ENCODE results near the gene GPATCH2L.

GPATCH2L gene

GRCh38 chr14:76252471-76252870, 100.7 kb downstream of the GPATCH2L start:
- in situ Hi-C loops (cut with MboI; ENCODE audit: low sequenced_read_pairs) = no loop called here

DNA sequence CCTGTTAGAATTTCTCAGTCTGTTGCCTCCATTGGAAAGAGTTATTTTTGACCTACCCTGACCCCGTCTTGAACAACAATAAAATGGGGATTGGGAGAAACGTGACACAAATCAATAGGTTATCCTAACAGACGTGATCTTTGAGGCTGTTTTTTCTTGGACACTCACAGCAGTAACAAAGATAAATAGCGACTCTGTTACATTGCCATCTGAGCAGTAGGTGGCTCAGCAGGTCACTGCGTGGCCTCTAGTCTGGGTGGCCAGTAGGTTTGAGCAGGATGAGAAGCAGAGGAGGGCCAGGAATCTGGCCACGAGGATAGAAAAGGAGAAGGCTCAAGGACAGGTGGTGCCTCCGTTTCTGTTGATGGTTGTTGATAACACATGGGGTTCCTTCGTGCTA, 101.4 kb downstream of the GPATCH2L start:
- in situ Hi-C loops (cut with MboI; ENCODE audit: low sequenced_read_pairs) = no loop called here

DNA sequence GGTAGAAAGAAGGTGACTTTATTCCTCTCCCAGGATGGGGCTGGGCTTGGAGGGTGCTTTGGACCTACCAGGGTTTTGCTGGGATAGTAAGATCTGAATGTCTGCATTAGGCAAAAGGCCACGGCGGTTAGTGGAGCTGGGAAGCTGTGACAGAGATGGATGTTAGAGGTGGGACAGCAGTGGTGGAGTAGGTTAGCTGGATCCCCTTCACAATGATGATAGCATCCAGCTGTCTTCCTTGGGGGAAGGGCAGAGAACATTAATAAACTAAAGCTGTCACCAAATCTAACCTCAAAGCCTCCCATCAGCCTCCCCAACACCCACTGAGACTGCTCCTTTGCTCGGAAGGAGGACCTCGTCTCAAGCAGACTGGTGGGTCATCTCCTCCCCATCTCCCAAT, 104.8 kb downstream of the GPATCH2L start:
- in situ Hi-C loops (cut with MboI; ENCODE audit: low sequenced_read_pairs) = no loop called here

DNA sequence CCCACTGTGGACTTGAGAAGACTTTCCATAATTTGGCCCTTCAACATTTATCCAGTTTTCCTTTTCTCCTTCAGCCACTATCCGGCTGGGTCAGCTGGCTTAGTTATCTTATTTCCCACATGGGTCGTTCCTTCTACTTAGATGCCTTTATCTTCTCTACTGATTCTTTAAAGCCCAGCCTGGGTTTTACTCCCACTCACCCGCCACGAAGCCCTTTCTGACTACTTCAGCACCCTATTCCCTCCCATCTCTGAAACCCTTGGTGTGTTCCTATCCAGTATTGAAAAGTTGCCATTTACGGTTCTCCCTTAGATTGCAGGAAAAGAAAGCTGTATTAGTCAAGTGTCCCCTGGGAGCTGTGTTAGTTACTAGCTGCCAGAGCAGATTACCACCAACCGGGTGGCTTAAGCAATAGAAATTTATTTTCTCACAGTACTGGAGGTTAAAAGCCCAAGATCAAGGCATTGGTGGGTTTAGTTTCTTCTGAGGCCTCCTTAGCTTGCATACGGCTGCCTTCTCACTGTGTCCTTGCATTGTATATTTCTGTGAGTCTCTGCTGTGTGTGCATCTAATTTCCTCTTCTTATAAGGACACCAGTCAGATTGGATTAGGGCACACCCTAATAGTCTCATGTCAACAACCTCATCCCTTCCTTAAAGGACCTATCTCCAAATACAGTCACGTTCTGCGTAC, 105.5 kb downstream of the GPATCH2L start:
- in situ Hi-C loops (cut with MboI; ENCODE audit: low sequenced_read_pairs) = no loop called here

GRCh38 chr14:76257842-76258397, 106.2 kb downstream of the GPATCH2L start:
- in situ Hi-C loops (cut with MboI; ENCODE audit: low sequenced_read_pairs) = no loop called here

GRCh38 chr14:76259029-76259735, 107.5 kb downstream of the GPATCH2L start:
- in situ Hi-C loops (cut with MboI; ENCODE audit: low sequenced_read_pairs) = no loop called here

GRCh38 chr14:76260749-76261148, 109.0 kb downstream of the GPATCH2L start:
- in situ Hi-C loops (cut with MboI; ENCODE audit: low sequenced_read_pairs) = no loop called here

DNA sequence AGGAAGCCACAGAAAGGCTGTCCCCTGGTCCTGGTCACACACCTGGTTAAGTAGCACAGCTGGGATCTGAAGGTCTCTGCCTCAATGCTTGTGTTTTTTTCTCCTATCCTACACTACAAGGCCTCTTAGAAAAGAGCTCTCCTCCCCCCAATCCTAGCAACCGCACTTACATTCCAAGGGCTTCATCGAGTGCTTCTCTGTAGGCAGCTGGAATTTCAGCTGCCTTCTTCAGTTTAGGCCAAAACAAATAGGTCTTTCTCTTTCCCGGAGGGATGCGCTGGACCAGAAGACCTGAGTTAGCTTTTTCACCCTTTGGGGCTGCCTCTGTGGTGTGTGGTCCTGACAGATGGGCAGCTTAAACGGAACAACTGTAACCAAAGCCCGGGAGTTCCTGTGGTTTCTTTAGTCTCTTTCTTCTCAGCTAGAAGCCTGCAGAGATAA, 109.7 kb downstream of the GPATCH2L start:
- in situ Hi-C loops (cut with MboI; ENCODE audit: low sequenced_read_pairs) = no loop called here

- in situ Hi-C loops (cut with MboI; ENCODE audit: low sequenced_read_pairs) = no loop called here
Measured at GRCh38 chr14:76262641-76263040, 110.9 kb downstream of the GPATCH2L start.
